WTC11 (cell line): ENCODE data around the gene DGKH.

Source experiments
- ATF2 ChIP-seq: sonication (generic); formaldehyde crosslinking; IDR thresholded peaks from 2 replicates; pipeline ENCODE4 v1.8.1; 2022; ENCODE audit warnings: low read depth, missing genetic modification reagents, borderline replicate concordance
- CREB1 ChIP-seq: sonication (generic); formaldehyde crosslinking; IDR thresholded peaks from 2 replicates; pipeline ENCODE4 v1.8.0; 2023; ENCODE audit warnings: mild to moderate bottlenecking, missing genetic modification reagents
- CREM ChIP-seq: sonication (generic); formaldehyde crosslinking; IDR thresholded peaks from 2 replicates; pipeline ENCODE4 v1.8.1; 2022; ENCODE audit warnings: mild to moderate bottlenecking, missing genetic modification reagents, moderate library complexity
- CTCF ChIP-seq: fragments of 200-600 bp; IDR thresholded peaks from 2 replicates; pipeline ENCODE4 v1.8.0; 2022; ENCODE audit warnings: antibody characterized with exemption
- E2F4 ChIP-seq: sonication (generic); formaldehyde crosslinking; IDR thresholded peaks from 2 replicates; pipeline ENCODE4 v1.8.1; 2022; ENCODE audit warnings: low read depth, mild to moderate bottlenecking, moderate library complexity, missing genetic modification reagents, borderline replicate concordance
- NFYB ChIP-seq: sonication (generic); formaldehyde crosslinking; conservative IDR thresholded peaks from 2 replicates; pipeline ENCODE4 v1.8.0; 2022; ENCODE audit warnings: low read depth, missing genetic modification reagents
- OVOL2 ChIP-seq: fragments of 250-450 bp; sonication (Bioruptor Pico); IDR thresholded peaks from 2 replicates; pipeline ENCODE4 v1.9.0; 2021; ENCODE audit warnings: mild to moderate bottlenecking, borderline replicate concordance
- PRDM15 ChIP-seq: sonication (generic); formaldehyde crosslinking; IDR thresholded peaks from 2 replicates; pipeline ENCODE4 v1.8.0; 2022; ENCODE audit warnings: missing genetic modification reagents
- SMAD3 ChIP-seq: sonication (generic); formaldehyde crosslinking; IDR thresholded peaks from 2 replicates; pipeline ENCODE4 v1.8.0; 2022; ENCODE audit warnings: missing genetic modification reagents, mild to moderate bottlenecking, borderline replicate concordance
- TP53 ChIP-seq: sonication (generic); formaldehyde crosslinking; IDR thresholded peaks from 2 replicates; pipeline ENCODE4 v1.8.1; 2023; ENCODE audit warnings: mild to moderate bottlenecking, missing genetic modification reagents

- TF ChIP-seq CTCF, result no peak
- TF ChIP-seq NFYB, result no peak
- no peak for TF ChIP-seq CREM (CRISPR knock-in tag)
- no peak for TF ChIP-seq PRDM15 (CRISPR knock-in tag)
- no peak for TF ChIP-seq SMAD3 (CRISPR knock-in tag)
- TF ChIP-seq TP53 (CRISPR knock-in tag), result no peak
- TF ChIP-seq OVOL2 (CRISPR knock-in tag), result no peak
- no peak for TF ChIP-seq ATF2 (CRISPR knock-in tag)
- TF ChIP-seq E2F4, result no peak
- no peak for TF ChIP-seq CREB1 (CRISPR knock-in tag)
Measured at GRCh38 chr13:42170029-42170428, 121.6 kb downstream of the DGKH start.
